H1 (cell line): ENCODE results near the gene TMEM225B. TPM values are rescaled to one million over a fixed set of nuclear protein-coding genes. Genes with fewer than 3 reads are reported as not detected.

Experiments
- CTCF ChIA-PET: fragments of 300-600 bp; sonication (Branson Sonifier 250); formaldehyde crosslinking; loops from one replicate; lab custom pipeline; 2021; ENCODE audit not compliant: partially characterized antibody; lab: Charles Lee
- POLR2A ChIA-PET: fragments of 300-600 bp; sonication (Branson Sonifier 250); formaldehyde crosslinking; loops from one replicate; lab custom pipeline; 2021; ENCODE audit warnings: inconsistent platforms; ENCODE audit not compliant: partially characterized antibody; lab: Charles Lee
- DNase-seq, 2 experiments: peaks; one replicate each; pipeline versions ENCODE4 v3.0.0 to v3.0.0-alpha.2; 2010 to 2022; ENCODE audit warnings: low spot score in 2 of 2, low read depth in 1 of 2, mixed read lengths in 1 of 2
- FAIRE-seq: peaks from 2 replicates; lab custom pipeline; 2011; peaks lifted over from hg19 to GRCh38; lab: Jason Lieb, UNC
- H2AFZ ChIP-seq: 2 replicates; pipeline ENCODE4 v1.8.1; 2012; ENCODE audit warnings: low read length, inconsistent platforms
- H2AK5ac ChIP-seq: 2 replicates; pipeline ENCODE4 v1.6.1; 2013; ENCODE audit warnings: low read depth, low read length
- H2BK120ac ChIP-seq: replicated peaks from 2 replicates; pipeline ENCODE3; 2013; ENCODE audit warnings: low read depth, low read length, inconsistent platforms
- H2BK12ac ChIP-seq: 2 replicates; pipeline ENCODE4 v1.6.1; 2013; ENCODE audit warnings: low read depth, low read length
- H2BK15ac ChIP-seq: 2 replicates; pipeline ENCODE4 v1.6.1; 2013; ENCODE audit warnings: low read length
- H2BK20ac ChIP-seq: 2 replicates; pipeline ENCODE4 v1.6.1; 2013; ENCODE audit warnings: low read length
- H2BK5ac ChIP-seq: 2 replicates; pipeline ENCODE4 v1.6.1; 2013; ENCODE audit warnings: low read depth, low read length
- H3K14ac ChIP-seq: 2 replicates; pipeline ENCODE4 v1.6.1; 2013; ENCODE audit warnings: inconsistent platforms; ENCODE audit not compliant: insufficient read length
- H3K18ac ChIP-seq: 2 replicates; pipeline ENCODE4 v1.6.1; 2013; ENCODE audit warnings: low read length; ENCODE audit errors: extremely low read depth
- H3K23ac ChIP-seq: 2 replicates; pipeline ENCODE4 v1.6.1; 2013; ENCODE audit warnings: inconsistent platforms; ENCODE audit not compliant: insufficient read length
- H3K23me2 ChIP-seq: 2 replicates; pipeline ENCODE4 v1.6.1; 2013; ENCODE audit warnings: low read depth, low read length
- H3K27ac ChIP-seq: 2 replicates; pipeline ENCODE4 v1.6.1; 2011; ENCODE audit warnings: low read depth, low read length, inconsistent platforms
- H3K27me3 ChIP-seq, 4 experiments: replicated peaks in 1 of 4; 1 replicate in 1 of 4; 2 replicates in 3 of 4; pipeline versions ENCODE4 v1.6.1 to v1.8.1; 2011 to 2013; ENCODE audit warnings: low read length in 3 of 4, mild to moderate bottlenecking in 3 of 4, inconsistent platforms in 2 of 4, mixed read lengths in 2 of 4, moderate library complexity in 1 of 4; ENCODE audit not compliant: control insufficient read depth in 3 of 4, insufficient read depth in 3 of 4; ENCODE audit errors: extremely low read depth in 1 of 4
- H3K36me3 ChIP-seq, 4 experiments: 2 replicates each; pipeline versions ENCODE4 v1.6.1 to v1.8.1; 2011 to 2013; ENCODE audit warnings: mild to moderate bottlenecking in 4 of 4, low read length in 3 of 4, moderate library complexity in 2 of 4, control low read depth in 1 of 4, inconsistent platforms in 1 of 4; ENCODE audit not compliant: insufficient read depth in 4 of 4, control insufficient read depth in 2 of 4
- H3K4ac ChIP-seq: replicated peaks from 2 replicates; pipeline ENCODE3; 2013; ENCODE audit warnings: low read length, low read depth, mixed read lengths, inconsistent platforms; ENCODE audit not compliant: insufficient read length
- H3K4me1 ChIP-seq, 4 experiments: replicated peaks in 1 of 4; 1 replicate in 1 of 4; 2 replicates in 3 of 4; pipeline versions ENCODE4 v1.6.1 to v1.8.1; 2011 to 2013; ENCODE audit warnings: low read length in 3 of 4, inconsistent platforms in 2 of 4, mixed read lengths in 1 of 4; ENCODE audit not compliant: insufficient read depth in 4 of 4, control insufficient read depth in 3 of 4
- H3K4me2 ChIP-seq, 2 experiments: 2 replicates each; pipeline versions ENCODE4 v1.6.1 to v1.8.1; 2011 to 2013; ENCODE audit warnings: low read depth in 2 of 2, low read length in 2 of 2, control low read depth in 1 of 2, inconsistent platforms in 1 of 2, mild to moderate bottlenecking in 1 of 2; ENCODE audit not compliant: insufficient read depth in 1 of 2
- H3K4me3 ChIP-seq, 4 experiments: fragments of 200-600, 300-600 bp in 1 of 4; sonication (generic), shearing (Covaris generic), sonication (Bioruptor Twin) in 1 of 4; 2 replicates each; pipeline versions ENCODE4 v1.5.1 to v1.8.1; 2011 to 2016; ENCODE audit warnings: low read length in 4 of 4, low read depth in 3 of 4, control low read depth in 2 of 4, inconsistent platforms in 2 of 4, mild to moderate bottlenecking in 2 of 4, mixed read lengths in 1 of 4, moderate library complexity in 1 of 4; ENCODE audit not compliant: insufficient read depth in 2 of 4; ENCODE audit errors: extremely low read depth in 1 of 4
- H3K56ac ChIP-seq: replicated peaks from 2 replicates; pipeline ENCODE3; 2013; ENCODE audit warnings: low read depth, mild to moderate bottlenecking, mixed read lengths, low read length, inconsistent platforms; ENCODE audit not compliant: insufficient read length
- H3K79me1 ChIP-seq: 2 replicates; pipeline ENCODE4 v1.6.1; 2013; ENCODE audit warnings: low read depth, low read length, control low read depth
- H3K79me2 ChIP-seq, 2 experiments: 2 replicates each; pipeline versions ENCODE4 v1.6.1 to v1.8.1; 2012 to 2013; ENCODE audit warnings: low read length in 2 of 2, mild to moderate bottlenecking in 2 of 2, inconsistent platforms in 1 of 2; ENCODE audit not compliant: insufficient read depth in 2 of 2, control insufficient read depth in 1 of 2
- H3K9ac ChIP-seq, 4 experiments: replicated peaks in 1 of 4; 1 replicate in 1 of 4; 2 replicates in 3 of 4; pipeline versions ENCODE4 v1.6.1 to v1.8.1; 2011 to 2013; ENCODE audit warnings: low read depth in 3 of 4, low read length in 3 of 4, control low read depth in 2 of 4, mild to moderate bottlenecking in 2 of 4, moderate library complexity in 2 of 4, inconsistent platforms in 1 of 4; ENCODE audit errors: extremely low read depth in 1 of 4
- H3K9me3 ChIP-seq, 2 experiments: 2 replicates each; pipeline versions ENCODE4 v1.6.1 to v1.8.1; 2012 to 2013; ENCODE audit warnings: mild to moderate bottlenecking in 2 of 2, moderate library complexity in 2 of 2, control low read depth in 1 of 2, inconsistent platforms in 1 of 2, low read depth in 1 of 2, low read length in 1 of 2, mixed read lengths in 1 of 2; ENCODE audit not compliant: insufficient read depth in 2 of 2
- H4K20me1 ChIP-seq, 2 experiments: replicated peaks in 1 of 2; 2 replicates each; pipeline versions ENCODE3 to v1.8.1; 2011 to 2013; ENCODE audit warnings: inconsistent platforms in 2 of 2, low read length in 2 of 2, mild to moderate bottlenecking in 1 of 2; ENCODE audit not compliant: insufficient read depth in 2 of 2, control insufficient read depth in 1 of 2
- H4K5ac ChIP-seq: 2 replicates; pipeline ENCODE4 v1.6.1; 2013; ENCODE audit warnings: low read length, low read depth, mixed read lengths, inconsistent platforms; ENCODE audit not compliant: insufficient read length
- H4K8ac ChIP-seq: 2 replicates; pipeline ENCODE4 v1.8.0; 2013; ENCODE audit warnings: mild to moderate bottlenecking, moderate library complexity, low read length, inconsistent platforms; ENCODE audit not compliant: insufficient read depth; ENCODE audit errors: extremely low read depth
- H4K91ac ChIP-seq: replicated peaks from 2 replicates; pipeline ENCODE3; 2013; ENCODE audit warnings: low read length, mixed read lengths, inconsistent platforms; ENCODE audit not compliant: insufficient read length
- ASH2L ChIP-seq: fragments of 200-600, 300-600 bp; sonication (generic); IDR thresholded peaks from one replicate; pipeline ENCODE4 v1.7.1; 2017; ENCODE audit warnings: low read length
- BRCA1 ChIP-seq: IDR thresholded peaks from 2 replicates; pipeline ENCODE4 v1.6.1; 2012; ENCODE audit warnings: low read depth, low read length, improper control_type of control experiment
- FOSL1 ChIP-seq: IDR thresholded peaks from 2 replicates; pipeline ENCODE4 v1.6.1; 2011; ENCODE audit warnings: mild to moderate bottlenecking, low read depth, low read length, moderate library complexity; ENCODE audit not compliant: insufficient read depth
- PHF8 ChIP-seq: fragments of 200-600 bp; sonication (generic); conservative IDR thresholded peaks from 2 replicates; pipeline ENCODE4 v1.7.1; 2012; ENCODE audit warnings: low read depth, mild to moderate bottlenecking, inconsistent platforms, low read length, moderate library complexity
- RBBP5 ChIP-seq: IDR thresholded peaks from 2 replicates; pipeline ENCODE4 v1.7.1; 2012; ENCODE audit warnings: low read depth, mild to moderate bottlenecking, inconsistent platforms, low read length, moderate library complexity, borderline replicate concordance
- RXRA ChIP-seq: IDR thresholded peaks from 2 replicates; pipeline ENCODE4 v1.6.1; 2011; ENCODE audit warnings: low read depth, mild to moderate bottlenecking, low read length, moderate library complexity; ENCODE audit not compliant: insufficient read depth
- TEAD4 ChIP-seq: IDR thresholded peaks from 2 replicates; pipeline ENCODE4 v1.6.1; 2012; ENCODE audit warnings: low read depth, low read length, inconsistent platforms, mixed read lengths
- WGBS, 2 experiments: shearing (Covaris generic) in 1 of 2; methylation state at CpG; one replicate each; pipeline versions ENCODE4 v1.1.6 to v1.1.7; 2013 to 2015; ENCODE audit warnings: low lambda C conversion rate in 2 of 2, mixed read lengths in 2 of 2, inconsistent platforms in 1 of 2, low coverage in 1 of 2, missing lambda C conversion rate in 1 of 2; ENCODE audit not compliant: insufficient replicate concordance in 2 of 2, insufficient coverage in 1 of 2, insufficient read length in 1 of 2; ENCODE audit errors: extremely low coverage in 1 of 2, missing lambda C conversion rate in 1 of 2; 5-methylcytosine and 5-hydroxymethylcytosine counted together
- polyA plus RNA-seq, 7 experiments: library from polyadenylated mRNA; depleted of rRNA in 3 of 7; stranded (reverse) in 5 of 7; unstranded in 2 of 7; fragments of >200 nt in 5 of 7; fragments of 200-250 nt in 2 of 7; gene quantifications; 1 replicate in 5 of 7; 2 replicates in 1 of 7; 4 replicates in 1 of 7; pipeline versions ENCODE4 v1.2.1 to v1.2.3, GENCODE V29; 2011 to 2013; ENCODE audit warnings: missing spikeins in 2 of 7, mixed read lengths in 2 of 7
- total RNA-seq: library from RNA; stranded (reverse); fragmentation: NEBNext Ultra II Directional; extraction: Animal tissue kit (Norgen Biotek cat#: 25700); gene quantifications from 2 replicates; pipeline ENCODE4 v1.2.1, GENCODE V29; 2021

Gene TMEM225B
- total and polyA plus RNA-seq, 2 of the 8 experiments (the other 6 are each of a cell fraction or from before 2014, with no cell fraction given), result 0.68 TPM; not detected in 1

DNA sequence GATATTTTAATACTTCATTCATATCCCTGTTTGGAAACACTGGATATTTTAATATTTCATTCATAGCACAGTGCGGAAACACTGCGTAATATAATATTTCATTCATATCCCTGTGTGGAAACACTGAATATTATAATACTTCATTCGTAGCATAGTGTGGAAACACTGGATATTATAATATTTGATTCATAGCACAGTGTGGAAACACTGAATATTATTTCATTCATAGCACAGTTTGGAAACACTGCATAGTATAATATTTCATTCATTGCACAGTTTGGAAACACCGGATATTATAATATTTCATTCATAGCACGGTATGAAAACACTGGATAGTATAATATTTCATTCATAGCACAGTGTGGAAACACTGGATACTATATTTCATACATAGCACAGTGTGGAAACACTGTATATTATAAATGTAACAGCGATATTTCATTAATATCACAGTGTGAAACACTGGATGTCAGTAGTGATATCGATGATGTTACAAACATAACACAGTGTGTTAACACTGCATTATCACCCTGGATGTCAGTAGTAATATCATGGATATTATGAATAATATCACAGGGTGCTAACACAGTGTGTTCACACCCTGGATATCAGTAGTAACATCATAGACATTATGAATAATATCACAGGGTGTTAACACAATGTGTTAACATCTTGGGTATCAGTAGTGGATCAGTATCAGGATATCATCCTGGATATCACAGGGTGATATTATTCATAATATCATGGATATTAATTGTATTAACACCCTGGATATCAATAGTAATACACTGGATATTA, 2.9 kb upstream of the TMEM225B start:
- Histone ChIP-seq H3K4me3 (no peak overlapping the region), H3K4ac (no peak overlapping the region), H2AK5ac (no peak overlapping the region), H4K5ac (no peak overlapping the region), H3K56ac (no peak overlapping the region), H2AFZ (no peak overlapping the region), H3K36me3 (no peaks in the 10 kb centered on the region), H3K27ac (no peak overlapping the region), H3K4me1 (peaks cover 0 to 2% (median 0%) of the 10 kb centered on the region in 4 experiments; a peak in 1 of 7 replicates), H2BK12ac (no peak overlapping the region), H4K8ac (no peak overlapping the region), H2BK15ac (no peak overlapping the region), H3K23me2 (no peaks in the 10 kb centered on the region), H4K20me1 (no peaks in the 10 kb centered on the region), H3K79me2 (no peaks in the 10 kb centered on the region), H4K91ac (no peak overlapping the region), H3K9ac (no peak overlapping the region), H3K18ac (no peak overlapping the region), H3K23ac (no peak overlapping the region), H3K79me1 (no peaks in the 10 kb centered on the region), H3K27me3 (no peaks in the 10 kb centered on the region), H3K14ac (no peak overlapping the region), H2BK20ac (no peak overlapping the region), H3K9me3 (0 out of 4 replicates have a peak, but pooled peaks cover 0 to 2% of the 10 kb centered on the region in 2 experiments), H2BK5ac (no peak overlapping the region), H2BK120ac (no peak overlapping the region), H3K4me2 (no peak overlapping the region)
- WGBS, 2 experiments, result 84% methylated on average over 7 of the region's 7 CpGs; no CpG with 5 or more reads in 1 of the 2 experiments
- DNase-seq, result no peak
- no peak for FAIRE-seq
- ChIA-PET CTCF (no interaction called here), POLR2A (no interaction called here)
- TF ChIP-seq BRCA1, result no peak
- TF ChIP-seq FOSL1, result no peak
- no peak for TF ChIP-seq RXRA
- no peak for TF ChIP-seq ASH2L
- no peak for TF ChIP-seq PHF8
- no peak for TF ChIP-seq TEAD4
- TF ChIP-seq RBBP5, result no peak
